Hepatocyte (in vitro differentiated cells): Measurements from ENCODE around the gene FGFR3.

ENCODE experiments used
- CTCF ChIP-seq: fragments of 200-600 bp; sonication (generic); IDR thresholded peaks from 2 replicates; pipeline ENCODE4 v1.5.1; 2016; ENCODE audit warnings: antibody characterized with exemption, mild to moderate bottlenecking; ENCODE audit not compliant: poor library complexity
- EZH2 ChIP-seq: fragments of 200-600 bp; sonication (generic); IDR thresholded peaks from 2 replicates; pipeline ENCODE4 v1.6.1; 2016; ENCODE audit warnings: antibody characterized with exemption, mild to moderate bottlenecking, borderline replicate concordance

GRCh38 chr4:1810765-1811164 lies 17.7 kb downstream of the FGFR3 start:
- TF ChIP-seq CTCF (no peak), EZH2 (no peak)
